ENCODE results near the gene TMCC2.
"Not testable (repeated sequence)": the region's sequence is repeated elsewhere in the genome, so short reads cannot be mapped to it uniquely, and the experiment has no call there.

The TMCC2 gene

DNA sequence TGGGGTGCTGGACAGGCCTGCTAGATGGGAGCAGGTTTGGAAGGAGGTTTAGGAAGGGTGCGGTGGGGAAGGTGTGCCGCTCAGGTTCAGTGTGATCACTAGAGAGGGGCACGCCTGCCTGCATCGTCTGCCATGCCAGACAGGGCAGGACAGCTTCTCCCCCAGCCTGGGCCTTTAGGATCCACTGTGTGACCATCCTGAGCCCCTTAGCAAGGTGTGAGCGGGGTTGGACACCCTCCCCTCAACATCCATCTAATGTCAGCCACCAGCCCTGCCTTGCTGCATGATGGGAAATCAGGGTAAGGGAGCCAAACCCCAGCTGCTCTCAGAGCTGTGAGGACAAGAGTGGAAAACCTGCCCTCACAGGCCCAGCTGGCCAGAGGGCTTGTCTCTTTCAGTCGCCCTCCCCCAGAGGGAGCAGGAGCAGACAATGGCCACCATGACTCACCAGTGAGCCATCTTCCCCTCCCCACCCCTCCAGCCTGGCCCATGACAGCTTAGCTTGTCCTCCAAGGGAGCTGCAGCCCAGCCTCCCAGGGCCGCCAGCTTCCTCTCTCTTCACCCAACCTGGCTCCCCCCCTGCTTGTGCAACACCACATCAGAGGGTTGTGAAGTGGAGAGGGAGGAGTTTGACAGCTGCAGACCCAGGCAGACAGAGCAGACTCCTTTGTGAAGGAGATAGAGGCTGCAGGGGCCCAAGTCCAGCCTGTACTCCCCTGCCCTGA lies 56.8 kb downstream of the TMCC2 start:
- peak; percentile 96 for DNase-seq

DNA sequence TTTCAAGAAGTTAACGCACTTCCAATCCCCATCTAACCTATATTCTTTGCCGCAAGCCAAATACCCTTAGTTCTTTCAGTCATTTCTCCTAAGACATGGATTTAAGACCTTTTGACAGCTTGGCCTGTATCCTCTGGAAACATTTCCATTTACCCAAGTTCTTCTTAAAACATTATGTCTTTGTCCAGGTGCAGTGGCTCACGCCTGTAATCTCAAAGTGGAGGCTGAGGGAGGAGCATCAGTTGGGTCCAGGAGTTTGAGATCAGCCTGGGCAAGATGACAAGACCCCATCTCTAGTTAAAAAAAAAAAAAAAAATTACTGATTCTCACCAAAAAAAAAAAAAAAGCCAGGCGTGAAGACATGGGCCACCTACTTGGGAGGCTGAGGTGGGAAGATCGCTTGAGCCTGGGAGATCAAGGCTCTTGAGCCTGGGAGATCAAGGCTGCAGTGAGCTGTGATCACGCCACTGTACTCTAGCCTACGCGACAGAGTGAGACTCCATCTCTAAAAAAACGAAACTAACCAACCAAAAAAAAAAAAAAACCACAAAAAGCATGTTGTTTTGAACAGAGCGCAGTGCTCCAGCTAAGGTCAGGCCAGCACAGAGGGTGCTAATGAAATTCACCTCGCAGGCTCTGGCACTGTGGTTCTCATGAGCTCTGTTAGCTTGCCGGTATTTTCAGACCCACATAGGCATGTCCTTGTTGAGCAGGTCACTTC lies 57.8 kb downstream of the TMCC2 start:
- DNase-seq, result no peak

GRCh38 chr1:205286335-205286950 lies 58.7 kb downstream of the TMCC2 start:
- no peak for DNase-seq

GRCh38 chr1:205287076-205287475 lies 59.3 kb downstream of the TMCC2 start:
- DNase-seq, result no peak

DNA sequence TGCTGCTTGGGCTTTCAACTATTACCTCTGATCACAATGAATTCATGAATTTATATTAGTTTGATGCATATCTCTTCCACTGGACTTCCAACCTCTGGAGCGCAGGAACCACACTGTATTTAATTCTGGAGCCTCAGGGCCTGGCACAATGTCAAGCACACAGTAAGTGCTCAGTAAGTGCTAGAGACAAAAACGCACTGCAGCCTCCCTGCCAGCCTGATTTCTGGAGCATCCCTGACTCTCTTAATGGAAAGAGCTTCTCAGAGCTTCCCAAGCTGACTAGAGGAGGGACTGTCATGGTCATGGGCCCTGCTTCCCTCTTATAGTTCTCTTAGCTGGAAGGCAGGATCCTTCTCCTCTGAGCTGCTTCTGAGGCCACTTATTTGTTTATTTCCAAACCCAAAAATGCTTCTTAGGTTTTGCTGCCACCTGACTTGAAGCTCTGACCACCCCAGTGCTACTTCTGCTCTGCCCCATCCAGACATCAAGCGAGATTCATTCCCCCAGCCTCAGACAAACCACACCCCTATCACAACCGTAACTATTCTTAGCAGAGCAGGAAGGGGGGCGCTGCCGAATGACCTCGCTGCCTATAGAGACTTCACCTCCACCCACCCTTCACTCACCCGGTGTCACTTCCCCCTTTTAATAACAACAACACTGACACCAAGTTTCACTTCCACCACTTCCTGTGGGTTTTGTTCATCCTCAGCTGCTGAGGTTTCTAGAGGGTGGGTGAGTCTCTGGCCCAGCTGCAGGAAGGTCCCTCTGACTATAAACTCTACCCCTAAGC lies 60.2 kb downstream of the TMCC2 start:
- DNase-seq, result no peak

DNA sequence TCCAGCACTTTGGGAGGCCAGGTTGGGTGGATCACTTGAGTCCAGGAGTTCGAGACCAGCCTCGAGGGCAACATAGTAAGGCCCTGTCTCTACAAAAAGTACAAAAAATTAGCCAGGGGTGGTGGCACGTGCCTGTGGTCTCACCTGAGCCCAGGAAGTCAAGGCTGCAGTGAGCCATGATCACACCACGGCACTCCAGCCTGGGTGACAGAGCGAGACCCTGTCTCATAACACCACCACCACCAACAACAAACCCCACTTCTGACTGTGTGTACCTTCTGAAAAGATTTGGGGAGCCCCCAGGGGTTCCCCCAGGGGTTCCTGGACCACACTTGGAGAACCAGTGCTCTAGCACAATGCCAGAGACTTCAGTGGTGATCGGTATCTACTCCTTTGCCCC lies 63.9 kb downstream of the TMCC2 start:
- DNase-seq, result no peak

DNA sequence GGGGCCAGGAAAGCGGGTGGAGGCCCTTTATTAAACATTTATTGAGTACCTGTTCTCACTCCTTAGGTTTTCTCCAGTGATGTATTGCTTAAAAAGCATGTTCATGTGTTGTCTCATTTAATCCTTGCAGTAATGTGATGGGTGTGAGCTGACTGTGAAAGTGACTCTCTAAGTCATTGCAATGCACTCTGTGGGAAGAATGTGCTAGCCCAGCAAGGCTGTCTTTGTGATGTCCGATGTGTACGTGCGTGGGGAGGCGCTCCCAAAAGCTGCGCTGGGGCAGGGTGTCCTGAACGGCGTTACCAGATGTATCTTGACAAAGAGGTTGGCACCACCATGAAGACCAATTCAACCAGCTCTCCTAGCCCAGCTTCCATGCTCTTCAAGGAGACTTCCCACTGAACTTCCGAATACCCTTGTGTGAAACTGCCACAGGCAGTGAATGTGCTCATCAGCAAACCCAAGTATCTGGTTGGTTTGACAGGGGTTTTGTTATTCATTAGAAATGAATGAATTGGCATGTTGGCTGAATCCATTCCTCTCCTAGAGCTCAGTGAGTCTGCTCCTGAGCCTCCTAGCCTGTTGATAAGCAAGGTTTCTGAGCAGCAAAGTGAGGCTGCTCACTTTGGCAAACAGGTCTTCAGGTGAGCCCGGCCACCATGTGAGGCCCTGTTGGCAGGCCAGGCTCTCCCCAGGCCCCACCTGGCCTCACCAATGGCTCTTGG lies 65.8 kb downstream of the TMCC2 start:
- DNase-seq, result no peak

- DNase-seq, result no peak
Measured at GRCh38 chr1:205294175-205294917, 66.6 kb downstream of the TMCC2 start.

DNA sequence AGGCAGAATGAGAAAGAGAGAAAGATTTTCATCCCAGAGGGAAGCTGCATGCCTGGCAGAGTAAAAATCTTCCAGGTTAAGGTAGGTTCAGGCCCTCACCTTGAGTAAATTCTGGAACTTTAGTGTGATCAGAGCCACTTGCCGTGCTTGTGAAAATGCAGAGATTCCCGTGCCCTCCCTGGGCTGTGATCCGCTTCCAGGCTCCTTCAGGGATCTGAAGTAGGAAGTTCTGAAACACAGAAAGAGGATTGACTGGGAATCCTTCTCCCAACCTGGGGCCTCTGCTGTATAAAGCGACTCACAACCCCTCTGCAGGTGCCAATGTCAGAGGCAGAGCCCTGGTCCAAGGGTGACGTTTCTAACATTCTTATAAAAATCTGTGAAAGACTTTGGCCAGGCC lies 67.2 kb downstream of the TMCC2 start:
- DNase-seq, result no peak

GRCh38 chr1:205296154-205296553 lies 68.4 kb downstream of the TMCC2 start:
- DNase-seq, result no peak

- not testable (repeated sequence) for DNase-seq
Measured at GRCh38 chr1:205297546-205298177, 69.9 kb downstream of the TMCC2 start.

GRCh38 chr1:205298191-205298994 lies 70.6 kb downstream of the TMCC2 start:
- DNase-seq, result peak; percentile 7 to 19

GRCh38 chr1:205300149-205300548 lies 72.4 kb downstream of the TMCC2 start:
- DNase-seq, result no peak

GRCh38 chr1:205301205-205301821 lies 73.6 kb downstream of the TMCC2 start:
- peak in 1 of 2 experiments; percentile 23 for DNase-seq

DNA sequence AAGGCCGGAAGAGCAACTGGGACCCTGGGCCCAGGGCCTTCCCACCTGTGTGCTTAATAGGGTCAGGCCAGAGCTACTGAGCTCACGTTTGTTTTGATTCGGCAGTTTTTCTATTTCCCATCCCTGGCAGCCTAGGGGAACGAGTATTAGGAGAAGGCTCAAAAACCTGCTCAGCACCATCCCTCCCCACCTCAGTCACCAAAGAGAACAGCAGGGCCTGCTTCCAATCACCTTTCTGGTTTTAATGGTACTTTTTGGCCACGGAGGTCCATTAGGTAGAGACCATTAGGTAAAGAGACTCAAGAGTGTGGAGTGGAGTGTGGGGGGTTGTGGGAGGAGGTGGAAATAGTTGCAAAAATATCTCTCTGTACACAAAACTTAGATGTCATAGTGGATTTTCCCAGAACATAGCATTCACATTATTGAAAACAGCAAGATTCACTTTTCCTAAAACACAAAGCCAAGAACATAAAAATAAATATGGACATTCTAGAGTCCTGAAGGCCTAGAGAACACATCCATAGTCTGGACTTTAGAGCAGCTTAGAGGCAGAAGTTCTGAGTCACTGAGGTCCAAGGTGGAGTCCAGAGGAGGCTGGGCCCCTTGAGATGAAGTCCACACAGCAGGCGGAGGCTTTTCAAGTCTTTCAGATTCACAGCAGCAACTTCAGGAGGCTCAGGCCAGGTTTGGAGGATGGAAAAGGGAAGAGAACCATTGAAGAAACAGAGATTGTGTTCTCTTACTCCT lies 74.3 kb downstream of the TMCC2 start:
- no peak for DNase-seq

DNA sequence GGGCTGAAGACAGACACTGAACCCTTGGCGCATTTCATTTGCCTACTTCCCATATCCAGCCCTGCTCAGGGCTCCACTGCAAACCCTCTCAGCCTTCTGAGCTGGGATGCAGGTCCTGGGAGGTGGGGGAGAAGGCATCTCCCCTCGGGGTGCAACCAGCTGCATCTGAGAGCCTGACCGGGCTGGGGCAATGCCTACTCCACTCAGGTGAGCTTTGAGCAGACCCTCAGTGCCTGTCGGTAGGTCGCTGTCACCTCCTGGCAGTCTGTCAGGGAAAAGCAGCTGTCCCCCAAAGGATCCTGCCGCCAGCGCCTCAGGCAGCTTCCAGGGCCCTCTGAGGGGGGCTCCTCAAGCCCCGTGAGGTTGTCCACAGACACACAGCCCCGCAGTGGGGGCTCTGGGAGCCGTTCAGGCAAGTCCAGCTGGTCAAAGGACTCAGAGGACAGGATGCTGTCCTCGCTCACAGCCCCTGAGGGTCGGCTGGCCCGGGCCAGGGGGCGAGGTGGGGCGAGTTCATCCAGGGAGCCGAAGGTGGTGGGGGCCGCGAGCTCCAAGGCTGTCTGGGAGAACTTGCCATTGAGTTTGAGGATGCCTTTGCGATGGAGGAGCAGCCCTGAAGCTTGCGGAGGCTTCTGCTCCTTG lies 75.6 kb downstream of the TMCC2 start:
- DNase-seq, result no peak

DNA sequence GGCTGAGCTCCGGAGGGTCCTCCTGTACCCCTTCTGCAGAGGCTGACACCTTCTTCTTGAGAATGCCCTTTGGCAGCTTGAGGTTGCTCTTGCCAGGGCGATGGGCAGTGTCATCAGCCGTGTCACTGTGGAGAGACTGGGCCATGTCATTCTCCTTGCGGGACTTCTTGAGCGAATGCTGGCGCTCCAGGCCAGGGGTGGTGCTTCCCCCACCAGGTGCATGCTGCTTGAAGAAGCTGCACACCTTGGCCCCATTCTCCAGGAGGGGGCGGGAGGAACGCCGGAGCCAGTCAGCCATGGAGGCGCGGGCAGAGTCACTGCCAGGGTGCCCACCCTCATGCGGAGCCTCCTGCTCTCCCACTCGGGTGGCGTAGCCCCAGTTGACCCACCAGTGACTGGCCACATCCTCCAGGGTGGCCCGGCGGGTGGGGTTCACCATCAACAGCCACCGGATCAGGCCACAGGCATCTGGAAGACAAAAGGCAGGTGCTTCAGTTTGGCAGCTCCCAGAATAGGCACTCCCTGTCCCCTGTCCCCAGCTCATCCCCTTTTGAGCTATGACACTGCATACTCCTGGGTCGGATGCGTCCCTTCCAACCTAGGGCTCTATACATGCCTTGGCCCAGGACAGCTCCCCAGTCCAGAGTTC lies 76.4 kb downstream of the TMCC2 start:
- no peak for DNase-seq

- DNase-seq, result no peak
Measured at GRCh38 chr1:205304695-205305070, 76.9 kb downstream of the TMCC2 start.

Data from SHP77 (cell line).